HCT116 (cell line): ENCODE data around the gene FSHR. TPM values are rescaled to one million over a fixed set of nuclear protein-coding genes. Genes with fewer than 3 reads are reported as not detected.

ENCODE experiments used
- ATAC-seq: fragments of 200-7000 bp; cut with Tn5 transposase; 2 replicates; pipeline ENCODE4 v1.9.1; 2020; ENCODE audit warnings: mild to moderate bottlenecking, moderate library complexity
- BruUV-seq: library from RNA; stranded (reverse); fragments of 400-500 nt; replicated peaks from 2 replicates; lab custom pipeline; 2021; lab: Mats Ljungman, UMichigan
- CTCF ChIA-PET: fragments of 300-600 bp; sonication (Branson Sonifier 250); formaldehyde crosslinking; loops from one replicate; lab custom pipeline; 2021; ENCODE audit warnings: antibody characterized with exemption; lab: Charles Lee
- POLR2A ChIA-PET: fragments of 300-600, 350-600 bp; sonication (Branson Sonifier 250); formaldehyde crosslinking; loops from one replicate; lab custom pipeline; 2021; ENCODE audit warnings: antibody characterized with exemption; lab: Charles Lee
- RAD21 ChIA-PET, 2 experiments: fragments of 300-600 bp; sonication (Branson Sonifier 250); formaldehyde crosslinking; loops; one replicate each; lab custom pipeline; 2023; ENCODE audit warnings: low total read pairs in 2 of 2; ENCODE audit not compliant: uncharacterized antibody in 2 of 2, unreplicated experiment in 2 of 2, low non-redundant PET in 1 of 2; lab: Charles Lee
- DNase-seq: peaks from one replicate; pipeline ENCODE4 v3.0.0-alpha.2; 2010; ENCODE audit warnings: low read depth, low spot score
- H2AFZ ChIP-seq: fragments of 200-600 bp; shearing (Covaris generic), sonication (generic); 2 replicates; pipeline ENCODE4 v1.6.1; 2017; ENCODE audit warnings: low read depth, mixed run types, mixed read lengths, antibody characterized with exemption, low read length; ENCODE audit not compliant: poor library complexity, severe bottlenecking
- H3K27ac ChIP-seq: 2 replicates; pipeline ENCODE4 v1.5.1; 2012; ENCODE audit warnings: low read depth, low read length
- H3K27me3 ChIP-seq: fragments of 200-600 bp; sonication (generic); 2 replicates; pipeline ENCODE4 v1.6.1; 2016; ENCODE audit warnings: mixed run types, low read length, mixed read lengths; ENCODE audit not compliant: insufficient read depth
- H3K36me3 ChIP-seq, 2 experiments: fragments of 200-500 bp in 1 of 2; fragments of 200-600 bp in 1 of 2; sonication (Bioruptor generic) in 1 of 2; sonication (generic) in 1 of 2; 2 replicates each; pipeline versions ENCODE4 v1.5.1 to v1.6.1; 2014 to 2016; ENCODE audit warnings: low read length in 2 of 2, inconsistent platforms in 1 of 2, mixed read lengths in 1 of 2, mixed run types in 1 of 2; ENCODE audit not compliant: insufficient read depth in 2 of 2, control insufficient read depth in 1 of 2
- H3K4me1 ChIP-seq, 2 experiments: fragments of 200-600 bp in 1 of 2; sonication (generic) in 1 of 2; 2 replicates each; pipeline versions ENCODE4 v1.5.1 to v1.6.1; 2012 to 2017; ENCODE audit warnings: low read length in 2 of 2, inconsistent platforms in 1 of 2, mild to moderate bottlenecking in 1 of 2, mixed read lengths in 1 of 2, mixed run types in 1 of 2, moderate library complexity in 1 of 2; ENCODE audit not compliant: insufficient read depth in 2 of 2, control insufficient read depth in 1 of 2
- H3K4me2 ChIP-seq: fragments of 200-600 bp; sonication (generic); 2 replicates; pipeline ENCODE4 v1.6.1; 2017; ENCODE audit warnings: mixed run types, low read length, mixed read lengths
- H3K4me3 ChIP-seq, 2 experiments: fragments of 200-600 bp in 1 of 2; sonication (generic) in 1 of 2; replicated peaks in 1 of 2; 2 replicates each; pipeline ENCODE4 v1.5.1; 2011 to 2016; ENCODE audit warnings: low read length in 2 of 2, control low read depth in 1 of 2, low read depth in 1 of 2, mild to moderate bottlenecking in 1 of 2, mixed read lengths in 1 of 2, mixed run types in 1 of 2
- H3K79me2 ChIP-seq: fragments of 200-600 bp; sonication (generic); 2 replicates; pipeline ENCODE4 v1.6.1; 2017; ENCODE audit warnings: mild to moderate bottlenecking, mixed run types, low read length, moderate library complexity, mixed read lengths; ENCODE audit not compliant: insufficient read depth
- H3K9ac ChIP-seq: fragments of 200-600 bp; sonication (generic); 2 replicates; pipeline ENCODE4 v1.6.1; 2016; ENCODE audit warnings: low read length, mixed read lengths
- H3K9me2 ChIP-seq: fragments of 200-600 bp; sonication (generic), shearing (Covaris generic); 2 replicates; pipeline ENCODE4 v1.6.1; 2017; ENCODE audit warnings: mixed run types, mild to moderate bottlenecking, moderate library complexity; ENCODE audit not compliant: insufficient read depth
- H3K9me3 ChIP-seq, 2 experiments: fragments of 200-500 bp in 1 of 2; fragments of 200-600 bp in 1 of 2; sonication (Bioruptor generic) in 1 of 2; sonication (generic) in 1 of 2; 2 replicates each; pipeline ENCODE4 v1.6.1; 2014 to 2017; ENCODE audit warnings: low read length in 2 of 2, mixed read lengths in 2 of 2, inconsistent platforms in 1 of 2, low read depth in 1 of 2, mild to moderate bottlenecking in 1 of 2, mixed run types in 1 of 2, moderate library complexity in 1 of 2; ENCODE audit not compliant: control insufficient read depth in 1 of 2, insufficient read depth in 1 of 2
- H4K20me1 ChIP-seq: fragments of 200-600 bp; sonication (generic), shearing (Covaris generic); 2 replicates; pipeline ENCODE4 v1.6.1; 2017; ENCODE audit warnings: mixed run types, mild to moderate bottlenecking, moderate library complexity; ENCODE audit not compliant: insufficient read depth
- CEBPB ChIP-seq: IDR thresholded peaks from 2 replicates; pipeline ENCODE4 v1.6.1; 2012; ENCODE audit warnings: low read depth
- EGR1 ChIP-seq: IDR thresholded peaks from 2 replicates; pipeline ENCODE4 v1.6.1; 2012; ENCODE audit warnings: low read depth
- ELF1 ChIP-seq: IDR thresholded peaks from 2 replicates; pipeline ENCODE4 v1.6.1; 2012; ENCODE audit warnings: low read depth, borderline replicate concordance
- EZH2 ChIP-seq: fragments of 200-600 bp; sonication (generic); IDR thresholded peaks from 2 replicates; pipeline ENCODE4 v1.6.1; 2017; ENCODE audit warnings: antibody characterized with exemption, mixed run types
- JUND ChIP-seq: IDR thresholded peaks from 2 replicates; pipeline ENCODE4 v1.6.1; 2012
- POLR2AphosphoS5 ChIP-seq: IDR thresholded peaks from 2 replicates; pipeline ENCODE4 v1.6.1; 2011; ENCODE audit warnings: mild to moderate bottlenecking, low read depth, low read length, moderate library complexity
- SP1 ChIP-seq: IDR thresholded peaks from 2 replicates; pipeline ENCODE4 v1.6.1; 2012; ENCODE audit warnings: low read depth
- SRF ChIP-seq: IDR thresholded peaks from 2 replicates; pipeline ENCODE4 v1.6.1; 2012; ENCODE audit warnings: low read depth
- TCF7L2 ChIP-seq: IDR thresholded peaks from 2 replicates; pipeline ENCODE4 v1.7.0; 2011; ENCODE audit warnings: borderline replicate concordance, inconsistent platforms; ENCODE audit not compliant: insufficient read depth, insufficient read length; ENCODE audit errors: extremely low read depth
- YY1 ChIP-seq: IDR thresholded peaks from 2 replicates; pipeline ENCODE4 v1.6.1; 2011; ENCODE audit warnings: low read length, low read depth, moderate library complexity, mild to moderate bottlenecking; ENCODE audit not compliant: insufficient replicate concordance; ENCODE audit errors: extremely low read depth
- ZNF274 ChIP-seq: fragments of 200-500 bp; sonication (Bioruptor generic); IDR thresholded peaks from 2 replicates; pipeline ENCODE4 v1.6.1; 2014; ENCODE audit warnings: mild to moderate bottlenecking, low read depth, low read length, inconsistent platforms
- intact Hi-C: fragments of 100-400 bp; cut with micrococcal nuclease; formaldehyde crosslinking; loops from 2 replicates; pipeline ENCODE4 v1.10.0; 2022
- total RNA-seq: library from RNA; stranded (reverse); gene quantifications from one replicate; pipeline ENCODE4 v1.2.1, GENCODE V29; 2021; ENCODE audit not compliant: unreplicated experiment
- TF ChIP-seq, protein P1 (sequence below): IDR thresholded peaks from 2 replicates; pipeline ENCODE4 v1.6.1; 2012; ENCODE audit warnings: low read depth
- TF ChIP-seq, protein P2 (sequence below): IDR thresholded peaks from 2 replicates; pipeline ENCODE4 v1.6.1; 2012

FSHR gene
- total RNA-seq, 1 experiment from 2014 or later, result not detected

DNA sequence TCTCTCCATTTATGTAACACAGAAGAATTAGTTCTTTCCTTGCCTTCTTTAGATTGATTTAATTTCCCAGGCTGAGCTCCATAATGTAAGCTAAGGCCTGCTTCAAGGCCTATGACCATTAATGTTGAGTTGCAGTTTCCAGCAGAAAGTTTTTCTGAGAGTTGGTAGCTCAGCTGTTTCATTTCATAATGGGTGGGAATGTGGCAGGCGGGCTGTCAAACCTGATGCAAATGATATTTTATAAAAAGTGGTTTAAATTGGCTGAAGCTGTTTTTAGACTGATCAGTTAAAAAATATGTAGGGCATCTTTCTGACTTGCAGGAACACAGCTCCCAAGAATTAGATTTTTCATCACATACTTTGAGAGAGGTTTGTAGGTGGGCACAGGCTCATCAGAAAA lies 40.4 kb upstream of the FSHR start:
- Histone ChIP-seq H3K27me3 (no peaks in the 10 kb centered on the region), H3K27ac (no peak overlapping the region), H3K4me2 (no peak overlapping the region), H3K9me2 (no peaks in the 10 kb centered on the region), H3K9ac (no peak overlapping the region), H3K4me3 (no peak overlapping the region), H4K20me1 (no peaks in the 10 kb centered on the region), H3K9me3 (peaks cover 0 to 6% of the 10 kb centered on the region in 2 experiments; a peak in 2 of 4 replicates), H3K4me1 (no peaks in the 10 kb centered on the region), H3K36me3 (no peaks in the 10 kb centered on the region), H3K79me2 (no peaks in the 10 kb centered on the region), H2AFZ (no peak overlapping the region)
- ChIA-PET POLR2A (no interaction called here), CTCF (no interaction called here), RAD21 (no interaction called here)
- no TSS peak for BruUV-seq
- TF ChIP-seq EZH2 (no peak), ZNF274 (no peak), YY1 (no peak)
- TF ChIP-seq, protein P1, sequence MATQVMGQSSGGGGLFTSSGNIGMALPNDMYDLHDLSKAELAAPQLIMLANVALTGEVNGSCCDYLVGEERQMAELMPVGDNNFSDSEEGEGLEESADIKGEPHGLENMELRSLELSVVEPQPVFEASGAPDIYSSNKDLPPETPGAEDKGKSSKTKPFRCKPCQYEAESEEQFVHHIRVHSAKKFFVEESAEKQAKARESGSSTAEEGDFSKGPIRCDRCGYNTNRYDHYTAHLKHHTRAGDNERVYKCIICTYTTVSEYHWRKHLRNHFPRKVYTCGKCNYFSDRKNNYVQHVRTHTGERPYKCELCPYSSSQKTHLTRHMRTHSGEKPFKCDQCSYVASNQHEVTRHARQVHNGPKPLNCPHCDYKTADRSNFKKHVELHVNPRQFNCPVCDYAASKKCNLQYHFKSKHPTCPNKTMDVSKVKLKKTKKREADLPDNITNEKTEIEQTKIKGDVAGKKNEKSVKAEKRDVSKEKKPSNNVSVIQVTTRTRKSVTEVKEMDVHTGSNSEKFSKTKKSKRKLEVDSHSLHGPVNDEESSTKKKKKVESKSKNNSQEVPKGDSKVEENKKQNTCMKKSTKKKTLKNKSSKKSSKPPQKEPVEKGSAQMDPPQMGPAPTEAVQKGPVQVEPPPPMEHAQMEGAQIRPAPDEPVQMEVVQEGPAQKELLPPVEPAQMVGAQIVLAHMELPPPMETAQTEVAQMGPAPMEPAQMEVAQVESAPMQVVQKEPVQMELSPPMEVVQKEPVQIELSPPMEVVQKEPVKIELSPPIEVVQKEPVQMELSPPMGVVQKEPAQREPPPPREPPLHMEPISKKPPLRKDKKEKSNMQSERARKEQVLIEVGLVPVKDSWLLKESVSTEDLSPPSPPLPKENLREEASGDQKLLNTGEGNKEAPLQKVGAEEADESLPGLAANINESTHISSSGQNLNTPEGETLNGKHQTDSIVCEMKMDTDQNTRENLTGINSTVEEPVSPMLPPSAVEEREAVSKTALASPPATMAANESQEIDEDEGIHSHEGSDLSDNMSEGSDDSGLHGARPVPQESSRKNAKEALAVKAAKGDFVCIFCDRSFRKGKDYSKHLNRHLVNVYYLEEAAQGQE, result no peak
- DNase-seq, result no peak
- no peak for ATAC-seq
- intact Hi-C loops, result no loop called here

DNA sequence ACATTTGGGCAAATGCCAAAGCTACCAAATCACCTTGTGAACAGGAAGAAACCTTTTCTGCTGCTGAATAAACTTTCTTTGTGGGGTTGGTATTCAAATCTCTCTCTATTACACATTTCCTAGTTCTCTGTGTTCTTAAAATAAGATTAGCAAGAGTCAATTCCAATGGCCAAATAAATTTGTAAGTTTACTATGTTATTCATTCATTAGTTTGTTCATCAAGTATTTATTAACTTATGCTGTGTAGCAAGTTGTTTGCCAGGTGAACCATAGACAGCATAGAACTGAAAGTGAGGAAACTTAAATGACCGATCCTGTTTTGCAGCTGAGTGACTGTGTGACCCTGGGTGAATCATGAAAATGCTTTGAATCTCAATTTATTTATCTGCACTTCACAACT lies 37.7 kb upstream of the FSHR start:
- no peaks in the 10 kb centered on the region for H3K4me1 ChIP-seq
- no peak overlapping the region for H3K4me2 ChIP-seq
- POLR2A ChIA-PET, result no interaction called here
- CTCF ChIA-PET, result no interaction called here
- no peak overlapping the region for H3K9ac ChIP-seq
- no peaks in the 10 kb centered on the region for H3K79me2 ChIP-seq
- BruUV-seq, result no TSS peak
- RAD21 ChIA-PET, result no interaction called here
- H3K27me3 ChIP-seq, result no peaks in the 10 kb centered on the region
- H3K9me2 ChIP-seq, result no peaks in the 10 kb centered on the region
- no peak overlapping the region for H3K27ac ChIP-seq
- no peak overlapping the region for H3K4me3 ChIP-seq
- peaks cover 0 to 3% of the 10 kb centered on the region in 2 experiments; a peak in 1 of 4 replicates for H3K9me3 ChIP-seq
- DNase-seq (no peak), ATAC-seq (no peak)
- no peaks in the 10 kb centered on the region for H4K20me1 ChIP-seq
- no peak overlapping the region for H2AFZ ChIP-seq
- no peaks in the 10 kb centered on the region for H3K36me3 ChIP-seq
- intact Hi-C loops, result no loop called here
- TF ChIP-seq CEBPB (no peak), EGR1 (no peak), SP1 (no peak), TCF7L2 (no peak), POLR2AphosphoS5 (no peak), ELF1 (no peak), JUND (no peak), SRF (no peak)
- TF ChIP-seq, protein P1, result no peak
- TF ChIP-seq, protein P2, sequence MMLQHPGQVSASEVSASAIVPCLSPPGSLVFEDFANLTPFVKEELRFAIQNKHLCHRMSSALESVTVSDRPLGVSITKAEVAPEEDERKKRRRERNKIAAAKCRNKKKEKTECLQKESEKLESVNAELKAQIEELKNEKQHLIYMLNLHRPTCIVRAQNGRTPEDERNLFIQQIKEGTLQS, result no peak
